GM23248 (cell line): ENCODE measurements around the gene SH3BP1. TPM values are rescaled to one million over a fixed set of nuclear protein-coding genes. Genes with fewer than 3 reads are reported as not detected.

ENCODE experiments used
- DNase-seq: peaks from one replicate; pipeline ENCODE4 v3.0.0-alpha.2; 2015
- H2AFZ ChIP-seq: fragments of 200-600 bp; sonication (generic); 2 replicates; pipeline ENCODE4 v1.6.1; 2016; ENCODE audit warnings: antibody characterized with exemption
- H3F3A ChIP-seq: fragments of 200-600 bp; sonication (generic); 2 replicates; pipeline ENCODE4 v1.6.1; 2016; ENCODE audit warnings: mild to moderate bottlenecking, antibody characterized with exemption, mixed run types; ENCODE audit not compliant: insufficient read depth
- H3K27ac ChIP-seq: fragments of 200-600 bp; sonication (generic); 2 replicates; pipeline ENCODE4 v1.5.1; 2016; ENCODE audit warnings: mild to moderate bottlenecking
- H3K27me3 ChIP-seq: fragments of 200-600 bp; sonication (generic); replicated peaks from 2 replicates; pipeline ENCODE4 v1.6.1; 2016; ENCODE audit warnings: mild to moderate bottlenecking; ENCODE audit not compliant: insufficient read depth
- H3K36me3 ChIP-seq: fragments of 200-600 bp; sonication (generic); 2 replicates; pipeline ENCODE4 v1.6.1; 2016; ENCODE audit warnings: low read depth, mild to moderate bottlenecking
- H3K4me1 ChIP-seq: fragments of 200-600 bp; sonication (generic); 2 replicates; pipeline ENCODE4 v1.6.1; 2016; ENCODE audit warnings: mild to moderate bottlenecking; ENCODE audit not compliant: insufficient read depth
- H3K4me2 ChIP-seq: fragments of 200-600 bp; sonication (generic); one replicate; pipeline ENCODE4 v1.6.1; 2016; ENCODE audit warnings: mild to moderate bottlenecking; ENCODE audit not compliant: unreplicated experiment
- H3K4me3 ChIP-seq: fragments of 200-600 bp; sonication (generic); 2 replicates; pipeline ENCODE4 v1.5.1; 2016; ENCODE audit warnings: mild to moderate bottlenecking
- H3K79me2 ChIP-seq: fragments of 200-600 bp; sonication (generic); 2 replicates; pipeline ENCODE4 v1.6.1; 2016; ENCODE audit warnings: mild to moderate bottlenecking; ENCODE audit not compliant: insufficient read depth
- H3K9ac ChIP-seq: fragments of 200-600 bp; sonication (generic); 2 replicates; pipeline ENCODE4 v1.6.1; 2016; ENCODE audit warnings: mild to moderate bottlenecking
- H3K9me2 ChIP-seq: fragments of 200-600 bp; sonication (generic); 2 replicates; pipeline ENCODE4 v1.6.1; 2016; ENCODE audit warnings: mixed run types, mild to moderate bottlenecking, moderate library complexity; ENCODE audit not compliant: insufficient read depth
- H3K9me3 ChIP-seq: fragments of 200-600 bp; sonication (generic); one replicate; pipeline ENCODE4 v1.6.1; 2017; ENCODE audit warnings: low read depth
- H4K20me1 ChIP-seq: fragments of 200-600 bp; sonication (generic); 2 replicates; pipeline ENCODE4 v1.6.0; 2016; ENCODE audit not compliant: insufficient read depth
- EZH2 ChIP-seq: fragments of 200-600 bp; sonication (generic); IDR thresholded peaks from 2 replicates; pipeline ENCODE4 v1.6.1; 2018; ENCODE audit warnings: antibody characterized with exemption, mild to moderate bottlenecking; ENCODE audit not compliant: insufficient read depth, poor library complexity, severe bottlenecking
- EZH2phosphoT487 ChIP-seq: fragments of 200-600 bp; sonication (generic); IDR thresholded peaks from 2 replicates; pipeline ENCODE4 v1.6.1; 2018; ENCODE audit warnings: antibody characterized with exemption, moderate library complexity, mild to moderate bottlenecking, low read depth; ENCODE audit not compliant: insufficient read depth
- WGBS, 2 experiments: methylation state at CpG; one replicate each; pipeline ENCODE4 v1.1.6; 2015 to 2017; ENCODE audit warnings: low lambda C conversion rate in 2 of 2, low coverage in 1 of 2; ENCODE audit errors: missing lambda C conversion rate in 2 of 2; 5-methylcytosine and 5-hydroxymethylcytosine counted together
- in situ Hi-C: fragments of 300-500 bp; cut with MboI; formaldehyde crosslinking; loops from 2 replicates; pipeline ENCODE4 v1.15.0; 2020
- polyA plus RNA-seq: library from polyadenylated mRNA; unstranded; fragments of >200 nt; fragmentation: Nextera tagmentation; extraction: Ambion mirVana; gene quantifications from 2 replicates; pipeline ENCODE4 v1.2.1, GENCODE V29; 2016
- total RNA-seq: library from RNA; depleted of rRNA; stranded (reverse); fragments of >200 nt; shearing (Covaris generic); gene quantifications from 2 replicates; pipeline ENCODE4 v1.2.3, GENCODE V29; 2014

The SH3BP1 gene
- total and polyA plus RNA-seq, 2 experiments from 2014 or later = 0.81 to 9.9 TPM

GRCh38 chr22:37633625-37634416 lies 5.6 kb upstream of the SH3BP1 start:
- Histone ChIP-seq H2AFZ (peak overlapping the region; percentile 52), H3K4me1 (peaks cover 22% of the 10 kb centered on the region), H3K9ac (peak overlapping the region; percentile 68), H3K27me3 (no peaks in the 10 kb centered on the region), H3K4me2 (peak overlapping the region; percentile 71), H3K9me2 (no peaks in the 10 kb centered on the region), H3K9me3 (no peaks in the 10 kb centered on the region), H4K20me1 (no peaks in the 10 kb centered on the region), H3K79me2 (no peaks in the 10 kb centered on the region), H3K4me3 (peak overlapping the region; percentile 47; the same call in 1 of the 2 replicates), H3K36me3 (no peaks in the 10 kb centered on the region), H3F3A (peaks cover 6% of the 10 kb centered on the region; the same call in 1 of the 2 replicates), H3K27ac (peak overlapping the region; percentile 66)
- WGBS, 2 experiments = 3 to 4% methylated on average over 22 to 23 of the region's 24 CpGs
- in situ Hi-C loops = no loop called here
- peak; percentile 87 for DNase-seq
- TF ChIP-seq EZH2 (no peak), EZH2phosphoT487 (no peak)

GRCh38 chr22:37634417-37634924 lies 5.0 kb upstream of the SH3BP1 start:
- Histone ChIP-seq H3K4me1 (peaks cover 22% of the 10 kb centered on the region), H3K9ac (peak overlapping the region; percentile 68), H4K20me1 (no peaks in the 10 kb centered on the region), H3K4me2 (peak overlapping the region; percentile 71), H3K27me3 (no peaks in the 10 kb centered on the region), H3K9me3 (no peaks in the 10 kb centered on the region), H3F3A (peaks cover 6% of the 10 kb centered on the region; the same call in 1 of the 2 replicates), H3K36me3 (no peaks in the 10 kb centered on the region), H3K27ac (peak overlapping the region; percentile 66), H3K79me2 (no peaks in the 10 kb centered on the region), H3K9me2 (no peaks in the 10 kb centered on the region), H2AFZ (peak overlapping the region; percentile 52; the same call in 1 of the 2 replicates), H3K4me3 (peak overlapping the region; percentile 47; the same call in 1 of the 2 replicates)
- no peak for DNase-seq
- TF ChIP-seq EZH2phosphoT487 (no peak), EZH2 (no peak)
- in situ Hi-C loops = no loop called here
- 24 to 27% methylated on average over 8 of the region's 8 CpGs for WGBS, 2 experiments

DNA sequence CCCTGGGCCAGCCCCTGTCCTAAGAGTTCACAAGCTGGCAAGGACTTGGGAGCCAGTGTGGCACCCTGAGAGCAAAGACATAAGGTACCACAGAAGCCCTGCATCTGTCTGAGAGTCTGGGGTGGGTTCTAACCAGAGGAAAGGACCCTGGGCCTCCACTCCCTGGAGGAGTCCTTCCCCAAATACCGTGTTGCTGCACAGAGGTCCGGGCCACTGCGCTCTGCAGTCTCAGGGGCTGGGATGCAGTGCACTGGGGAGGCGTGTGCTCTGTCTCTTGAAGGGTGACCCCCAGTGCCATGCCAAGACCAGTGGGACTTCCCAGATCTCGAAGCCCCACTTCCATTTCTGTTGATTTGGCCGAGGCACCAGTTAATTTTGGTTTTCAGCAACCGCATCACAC lies 4.3 kb upstream of the SH3BP1 start:
- Histone ChIP-seq H3K27me3 (no peaks in the 10 kb centered on the region), H3K27ac (no peak overlapping the region), H4K20me1 (no peaks in the 10 kb centered on the region), H3K9me2 (no peaks in the 10 kb centered on the region), H3K4me3 (no peak overlapping the region), H3K79me2 (peaks cover 2% of the 10 kb centered on the region; the same call in 1 of the 2 replicates), H3K4me1 (peaks cover 22% of the 10 kb centered on the region), H3K36me3 (no peaks in the 10 kb centered on the region), H3K4me2 (no peak overlapping the region), H2AFZ (no peak overlapping the region), H3K9ac (no peak overlapping the region), H3F3A (peaks cover 6% of the 10 kb centered on the region; the same call in 1 of the 2 replicates), H3K9me3 (no peaks in the 10 kb centered on the region)
- TF ChIP-seq EZH2 (no peak), EZH2phosphoT487 (no peak)
- WGBS, 2 experiments = 98 to 100% methylated on average over 7 of the region's 7 CpGs
- DNase-seq = no peak
- in situ Hi-C loops = no loop called here

GRCh38 chr22:37636186-37636948 lies 3.1 kb upstream of the SH3BP1 start:
- no peak overlapping the region for H2AFZ ChIP-seq
- H3K4me1 ChIP-seq = peaks cover 22% of the 10 kb centered on the region
- peak; percentile 27 for DNase-seq
- peaks cover 6% of the 10 kb centered on the region; the same call in 1 of the 2 replicates for H3F3A ChIP-seq
- H3K79me2 ChIP-seq = peaks cover 5% of the 10 kb centered on the region; the same call in 1 of the 2 replicates
- H3K9ac ChIP-seq = no peak overlapping the region
- H3K27ac ChIP-seq = no peak overlapping the region
- H4K20me1 ChIP-seq = no peaks in the 10 kb centered on the region
- in situ Hi-C loops = no loop called here
- WGBS, 2 experiments = 87% methylated on average over 6 of the region's 6 CpGs
- no peak overlapping the region for H3K4me2 ChIP-seq
- no peaks in the 10 kb centered on the region for H3K9me3 ChIP-seq
- no peaks in the 10 kb centered on the region for H3K9me2 ChIP-seq
- no peaks in the 10 kb centered on the region for H3K36me3 ChIP-seq
- no peak for TF ChIP-seq EZH2phosphoT487
- TF ChIP-seq EZH2 = no peak
- no peak overlapping the region for H3K4me3 ChIP-seq
- H3K27me3 ChIP-seq = no peaks in the 10 kb centered on the region
